ENCODE results near the gene MESP1.
"Not testable (repeated sequence)": the region's sequence is repeated elsewhere in the genome, so short reads cannot be mapped to it uniquely, and the experiment has no call there.

The MESP1 gene, protein sequence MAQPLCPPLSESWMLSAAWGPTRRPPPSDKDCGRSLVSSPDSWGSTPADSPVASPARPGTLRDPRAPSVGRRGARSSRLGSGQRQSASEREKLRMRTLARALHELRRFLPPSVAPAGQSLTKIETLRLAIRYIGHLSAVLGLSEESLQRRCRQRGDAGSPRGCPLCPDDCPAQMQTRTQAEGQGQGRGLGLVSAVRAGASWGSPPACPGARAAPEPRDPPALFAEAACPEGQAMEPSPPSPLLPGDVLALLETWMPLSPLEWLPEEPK

GRCh38 chr15:89750560-89751542 lies at the start of gene MESP1:
MESP1 (minus strand) TSS chr15:89751249; CDS start chr15:89751231, 18 bp downstream.
- DNase-seq, result peak; percentile 60 to 81 (median 70)

- DNase-seq, result no peak
These were observed 49.0 kb upstream of the MESP1 start for GRCh38 chr15:89799918-89800498.

- DNase-seq, result no peak
These were observed 48.2 kb upstream of the MESP1 start for GRCh38 chr15:89799011-89799911.

DNA sequence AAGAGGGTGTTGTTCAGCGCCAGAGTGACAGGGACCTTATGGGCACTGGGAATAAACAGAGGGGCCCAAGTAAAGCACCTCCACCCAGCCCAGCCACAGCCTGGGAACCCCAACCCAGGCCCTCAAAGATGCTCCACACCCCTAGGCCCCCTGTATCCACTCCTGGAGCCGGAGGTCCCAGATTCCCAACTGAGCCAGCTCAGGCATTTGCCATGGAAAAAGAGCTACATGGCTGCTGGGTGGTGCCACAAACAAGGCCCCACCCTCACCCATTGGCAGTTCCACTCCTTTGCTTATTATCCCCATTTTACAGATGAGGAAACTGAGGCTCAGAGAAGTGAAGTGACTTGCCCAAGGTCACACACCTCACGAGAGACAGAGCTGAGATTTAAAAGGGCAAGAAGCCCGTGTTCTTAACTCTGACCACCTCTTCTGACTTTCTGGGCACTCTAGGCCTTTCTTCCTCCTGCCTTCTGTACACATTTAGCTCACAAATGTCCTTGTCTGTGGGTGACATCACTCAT lies 46.7 kb upstream of the MESP1 start:
- DNase-seq, result no peak

- no peak for DNase-seq
These were observed 44.9 kb upstream of the MESP1 start for GRCh38 chr15:89795996-89796395.

DNA sequence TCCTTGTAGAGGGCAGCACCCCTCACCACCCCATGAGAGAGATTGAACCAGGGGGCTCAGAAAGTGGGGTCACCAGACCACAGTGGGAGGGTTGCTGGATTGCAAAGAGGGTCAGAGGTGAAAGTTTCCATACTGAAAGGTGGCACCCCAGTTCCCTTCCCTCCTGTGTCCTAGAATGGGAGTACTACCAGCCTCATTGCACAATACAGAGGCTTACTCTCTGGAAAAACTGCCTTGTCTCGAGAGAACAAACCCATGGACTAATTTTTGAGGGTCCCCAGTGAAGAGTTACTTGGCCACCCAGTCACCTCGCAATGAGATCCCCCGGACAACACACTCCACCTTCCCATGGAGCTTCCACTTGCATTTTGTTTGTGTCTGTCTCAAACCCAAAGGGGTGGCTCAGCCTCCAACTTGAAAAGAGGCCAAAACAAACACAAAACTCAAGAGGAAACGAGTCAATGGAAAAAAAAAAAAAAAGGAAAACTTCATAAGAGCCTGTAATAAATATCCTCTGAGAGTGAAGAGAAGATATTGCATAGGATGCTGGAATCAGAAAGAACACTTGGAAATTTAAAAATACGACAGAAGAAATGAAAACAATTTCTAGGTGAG lies 43.7 kb upstream of the MESP1 start:
- DNase-seq, result no peak

DNA sequence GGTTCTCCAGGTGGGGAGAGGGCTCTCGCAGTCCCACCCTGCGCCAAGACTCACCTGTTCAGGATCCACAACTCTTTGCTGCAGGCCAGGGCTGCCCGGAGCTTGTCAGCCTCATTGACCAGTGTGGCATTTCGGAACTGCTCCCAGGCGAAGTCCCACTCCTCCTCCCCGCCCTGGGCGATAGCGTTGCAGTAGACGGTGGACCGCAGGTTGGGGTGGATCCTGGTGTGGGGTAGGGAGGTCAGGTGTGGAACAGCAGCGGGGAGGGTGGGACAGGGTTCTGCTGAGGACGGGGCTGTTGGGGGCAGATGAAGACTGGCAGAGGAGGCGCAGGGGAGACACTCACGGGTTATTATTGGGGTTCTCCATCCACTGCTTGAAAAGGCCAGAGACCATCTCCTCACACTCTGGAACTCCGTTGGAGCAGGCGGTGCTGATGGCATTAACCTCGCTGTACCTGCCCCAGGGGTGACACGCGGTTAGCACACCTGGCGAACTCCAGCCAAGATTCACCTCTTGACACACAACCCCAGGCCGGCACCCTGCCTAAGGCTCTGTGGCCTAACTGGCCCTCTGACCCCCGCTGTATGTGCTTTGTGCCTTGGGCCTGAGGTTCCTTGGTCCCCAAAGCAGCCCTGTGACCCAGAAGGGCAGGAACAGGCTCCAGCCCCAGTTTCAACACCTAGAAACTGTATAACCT lies 41.2 kb upstream of the MESP1 start:
- no peak for DNase-seq

GRCh38 chr15:89790661-89791060 lies 39.6 kb upstream of the MESP1 start:
- DNase-seq, result no peak

GRCh38 chr15:89790206-89790605 lies 39.2 kb upstream of the MESP1 start:
- no peak for DNase-seq

DNA sequence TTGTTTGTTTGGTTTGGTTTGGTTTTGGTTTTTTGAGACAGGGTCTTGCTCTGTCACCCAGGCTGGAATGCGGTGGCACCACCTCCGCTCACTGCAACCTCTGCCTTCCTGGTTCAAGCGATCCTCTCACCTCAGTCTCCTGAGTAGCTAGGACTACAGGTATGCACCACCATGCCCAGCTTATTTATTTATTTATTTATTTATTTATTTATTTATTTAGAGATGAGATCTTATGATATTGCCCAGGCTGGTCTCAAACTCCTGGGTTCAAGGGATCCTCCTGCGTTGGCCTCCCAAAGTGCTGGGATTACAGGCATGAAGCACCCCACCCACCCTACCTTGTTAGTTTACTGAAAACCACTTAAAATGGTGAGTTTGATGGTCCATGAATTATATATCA lies 37.5 kb upstream of the MESP1 start:
- not testable (repeated sequence) for DNase-seq

DNA sequence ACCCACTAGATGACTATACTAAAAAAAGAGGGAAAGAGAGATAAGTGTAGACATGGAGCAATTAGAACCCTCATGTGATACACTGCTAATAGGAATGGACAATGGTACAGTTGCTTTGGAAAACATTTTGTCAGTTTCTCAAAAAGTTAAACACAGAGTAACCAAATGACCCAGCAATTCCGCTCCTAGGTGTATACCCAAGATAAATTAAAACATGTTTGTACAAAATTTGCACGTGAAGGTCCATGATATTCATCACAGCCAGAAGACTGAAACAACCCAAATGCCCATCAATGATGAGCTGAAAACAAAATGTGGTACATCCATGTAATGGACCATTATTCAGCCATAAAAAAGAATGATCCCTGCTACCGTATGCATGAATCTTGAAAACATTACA lies 36.9 kb upstream of the MESP1 start:
- no peak for DNase-seq

- DNase-seq, result no peak
These were observed 34.7 kb upstream of the MESP1 start for GRCh38 chr15:89785774-89786140.

GRCh38 chr15:89785064-89785773 lies 34.2 kb upstream of the MESP1 start:
- no peak for DNase-seq

GRCh38 chr15:89784686-89784960 lies 33.6 kb upstream of the MESP1 start:
- DNase-seq, result no peak

DNA sequence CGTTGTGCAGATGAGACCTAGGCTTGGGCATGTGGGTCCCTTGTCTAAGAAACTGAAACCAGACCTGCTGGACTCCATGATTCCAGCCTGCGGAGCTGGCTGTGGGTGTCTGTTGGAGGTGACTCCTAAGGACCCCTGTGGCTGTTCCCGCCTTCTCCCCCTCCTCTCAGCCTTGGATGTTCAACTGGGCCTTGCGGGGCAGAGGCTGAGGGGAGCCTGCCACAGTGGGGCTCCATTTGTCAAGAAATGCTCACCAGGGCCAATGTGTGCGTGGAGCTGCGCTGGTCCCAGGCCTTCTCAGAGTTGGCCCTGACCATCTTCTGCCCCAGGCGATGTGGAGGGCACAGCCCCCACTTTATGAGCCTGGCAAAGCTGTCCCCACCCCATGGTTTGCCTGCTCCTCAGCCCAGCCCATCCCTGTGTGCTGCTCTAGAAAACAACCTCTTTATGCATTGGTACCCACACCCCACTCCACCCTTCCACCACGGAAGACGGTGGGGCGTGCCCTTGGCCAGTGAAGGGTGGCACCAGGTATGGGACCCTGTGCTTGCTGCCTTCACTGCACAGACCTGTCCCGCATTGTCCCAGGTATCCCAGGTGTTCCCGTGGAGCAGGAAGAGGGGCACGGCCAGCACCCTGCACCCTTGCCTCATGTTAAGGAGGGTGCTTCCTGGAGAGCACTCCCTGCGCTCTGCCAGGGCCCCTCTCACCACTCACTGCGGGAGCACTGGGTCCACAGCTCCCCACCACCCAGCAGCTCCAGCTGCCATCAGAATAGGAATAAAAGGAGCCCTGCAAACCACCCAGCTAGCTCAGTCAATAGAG lies 33.0 kb upstream of the MESP1 start:
- no peak for DNase-seq

GRCh38 chr15:89783111-89783860 lies 32.2 kb upstream of the MESP1 start:
- no peak for DNase-seq

- not testable (repeated sequence) for DNase-seq
These were observed 31.5 kb upstream of the MESP1 start for GRCh38 chr15:89782619-89782950.

DNA sequence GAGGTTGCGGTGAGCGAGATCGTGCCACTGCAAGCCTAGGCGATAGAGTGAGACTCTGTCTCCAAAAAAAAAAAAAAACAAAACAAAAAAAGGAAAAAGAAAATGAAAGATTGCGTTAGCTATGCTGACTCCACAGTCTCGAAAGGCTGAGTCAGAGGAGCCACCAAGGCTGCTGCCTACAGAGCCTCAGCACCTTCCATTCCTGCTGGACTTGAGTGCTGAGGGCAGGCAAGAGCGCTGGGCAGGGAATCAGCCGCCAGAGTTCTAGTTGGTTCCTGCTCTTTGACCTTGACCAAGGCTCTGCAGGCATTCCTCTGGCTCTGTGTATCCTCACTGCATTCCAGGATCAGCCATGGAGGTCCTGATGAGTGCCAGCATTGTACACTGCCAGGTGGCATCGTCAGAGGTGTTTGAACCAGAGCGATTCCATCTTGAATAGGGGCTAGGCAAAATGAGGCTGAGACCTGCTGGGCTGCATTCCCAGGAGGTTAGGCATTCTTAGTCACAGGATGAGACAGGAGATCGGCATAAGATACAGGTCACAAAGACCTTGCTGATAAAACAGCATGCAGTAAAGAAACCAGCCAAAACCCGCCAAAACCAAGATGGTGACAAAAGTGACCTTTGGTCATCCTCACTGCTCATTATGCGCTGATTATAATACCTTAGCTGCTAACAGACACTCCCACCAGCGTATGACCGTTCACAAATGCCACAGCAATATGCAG lies 31.0 kb upstream of the MESP1 start:
- DNase-seq, result no peak

DNA sequence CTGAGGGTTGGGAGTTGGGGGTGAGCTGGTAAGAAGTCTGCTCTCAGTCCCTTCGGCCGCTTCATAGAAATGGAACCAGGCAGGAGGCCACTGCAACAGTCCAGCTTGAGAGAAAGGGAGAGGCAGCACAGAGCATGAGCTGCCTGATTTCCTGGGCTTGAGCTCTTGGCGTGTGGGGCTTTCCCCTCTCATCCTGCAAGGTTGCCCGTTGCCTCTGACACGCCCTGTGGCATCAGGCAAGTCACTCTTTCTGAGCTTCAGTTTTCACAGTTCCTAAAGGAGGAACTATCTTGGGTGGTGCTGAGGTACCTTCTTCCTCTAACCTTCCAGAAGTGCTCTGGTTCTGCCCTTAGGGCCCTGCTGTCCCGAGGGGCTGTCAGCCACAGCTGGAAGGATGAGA lies 30.0 kb upstream of the MESP1 start:
- DNase-seq, result no peak

Data from activated CD4-positive, CD25-positive, alpha-beta regulatory T cell (primary cell).